Cardiac muscle cell (in vitro differentiated cells and primary cell): ENCODE measurements around the gene NEDD4L. TPM values are rescaled to one million over a fixed set of nuclear protein-coding genes. Genes with fewer than 3 reads are reported as not detected.
"Not testable (repeated sequence)": the region's sequence is repeated elsewhere in the genome, so short reads cannot be mapped to it uniquely, and the experiment has no call there.

Experiments used
- DNase-seq, 2 donors: peaks; one replicate each; pipeline versions ENCODE4 v3.0.0 to v3.0.0-alpha.2; 2010 to 2017; ENCODE audit warnings: low read depth in 1 of 2, low spot score in 1 of 2
- H3K27ac ChIP-seq: fragments of 200-600 bp; sonication (generic); 2 replicates; pipeline ENCODE4 v1.5.1; 2016
- H3K27me3 ChIP-seq: fragments of 200-600 bp; sonication (generic); 2 replicates; pipeline ENCODE4 v1.6.0; 2016; ENCODE audit warnings: control low read depth
- H3K36me3 ChIP-seq: fragments of 200-600 bp; sonication (generic); 2 replicates; pipeline ENCODE4 v1.5.1; 2016; ENCODE audit warnings: control low read depth
- H3K4me1 ChIP-seq: fragments of 200-600 bp; sonication (generic); 2 replicates; pipeline ENCODE4 v1.8.1; 2017; ENCODE audit warnings: low read depth, mild to moderate bottlenecking, mixed run types
- H3K4me3 ChIP-seq: fragments of 200-600 bp; sonication (generic); 2 replicates; pipeline ENCODE4 v1.5.1; 2016; ENCODE audit warnings: mild to moderate bottlenecking
- H3K9me3 ChIP-seq: fragments of 200-600 bp; sonication (generic); 2 replicates; pipeline ENCODE4 v1.5.1; 2017; ENCODE audit warnings: low read depth, mild to moderate bottlenecking, control low read depth
- CTCF ChIP-seq: IDR thresholded peaks from 2 replicates; pipeline ENCODE4 v1.5.1; 2012; ENCODE audit warnings: low read depth, mild to moderate bottlenecking, low read length
- polyA plus RNA-seq: library from polyadenylated mRNA; unstranded; fragments of >200 nt; fragmentation: Nextera tagmentation; extraction: Ambion mirVana; gene quantifications from 2 replicates; pipeline ENCODE4 v1.2.1, GENCODE V29; 2016
- total RNA-seq: library from RNA; depleted of rRNA; stranded (reverse); fragments of >200 nt; gene quantifications from 2 replicates; pipeline ENCODE4 v1.2.3, GENCODE V29; 2016

NEDD4L gene
- total RNA-seq, result 40.5 and 43.4 TPM in 2 replicates
- polyA plus RNA-seq, result 30.8 and 38.2 TPM in 2 replicates

- TF ChIP-seq CTCF, result peak; percentile 76
- Histone ChIP-seq H3K27me3 (peaks cover 10% of the 10 kb centered on the region), H3K4me1 (peaks cover 12% of the 10 kb centered on the region), H3K9me3 (no peaks in the 10 kb centered on the region), H3K36me3 (no peaks in the 10 kb centered on the region), H3K27ac (peak within 1 kb of the TSS; percentile 87), H3K4me3 (peak within 1 kb of the TSS; percentile 83)
- DNase-seq, result peak; percentile 89 to 91
Observed at GRCh38 chr18:58043491-58044369, at the start of gene NEDD4L. NEDD4L (plus strand) TSS chr18:58044226; CDS start chr18:58044661, 435 bp downstream.

GRCh38 chr18:57995331-57995730 lies 48.7 kb upstream of the NEDD4L start:
- Histone ChIP-seq H3K36me3 (no peaks in the 10 kb centered on the region), H3K4me1 (no peaks in the 10 kb centered on the region), H3K4me3 (no peak overlapping the region), H3K27me3 (no peaks in the 10 kb centered on the region), H3K9me3 (no peaks in the 10 kb centered on the region), H3K27ac (no peak overlapping the region)
- no peak for DNase-seq
- TF ChIP-seq CTCF, result no peak

- H3K9me3 ChIP-seq, H3K36me3 ChIP-seq, DNase-seq, H3K27ac ChIP-seq, H3K4me3 ChIP-seq, H3K27me3 ChIP-seq, H3K4me1 ChIP-seq: not testable (repeated sequence)
Observed at GRCh38 chr18:57996894-57997293, 47.1 kb upstream of the NEDD4L start.

- Histone ChIP-seq H3K27ac (no peak overlapping the region), H3K9me3 (no peaks in the 10 kb centered on the region), H3K4me3 (no peak overlapping the region), H3K4me1 (no peaks in the 10 kb centered on the region), H3K27me3 (no peaks in the 10 kb centered on the region), H3K36me3 (no peaks in the 10 kb centered on the region)
- no peak for DNase-seq
- TF ChIP-seq CTCF, result no peak
Observed at GRCh38 chr18:57997820-57998219, 46.2 kb upstream of the NEDD4L start.

- Histone ChIP-seq H3K27ac (no peak overlapping the region), H3K4me1 (no peaks in the 10 kb centered on the region), H3K4me3 (no peak overlapping the region), H3K36me3 (no peaks in the 10 kb centered on the region), H3K27me3 (no peaks in the 10 kb centered on the region), H3K9me3 (no peaks in the 10 kb centered on the region)
- TF ChIP-seq CTCF, result no peak
- no peak for DNase-seq
Observed at GRCh38 chr18:57998461-57998860, 45.6 kb upstream of the NEDD4L start.

GRCh38 chr18:58004317-58004716 lies 39.7 kb upstream of the NEDD4L start:
- DNase-seq, result peak in 1 of 2 donors; percentile 44
- H3K36me3 ChIP-seq, result no peaks in the 10 kb centered on the region
- no peak for TF ChIP-seq CTCF
- no peaks in the 10 kb centered on the region for H3K4me1 ChIP-seq
- no peak overlapping the region for H3K27ac ChIP-seq
- no peaks in the 10 kb centered on the region for H3K9me3 ChIP-seq
- H3K4me3 ChIP-seq, result no peak overlapping the region
- H3K27me3 ChIP-seq, result no peaks in the 10 kb centered on the region
